HG02870 (cell line): Measurements from ENCODE around the gene SNRPD3.
"Not testable (repeated sequence)": the region's sequence is repeated elsewhere in the genome, so short reads cannot be mapped to it uniquely, and the experiment has no call there.

Experiments
- ATAC-seq: cut with Tn5 transposase; IDR thresholded peaks from one replicate; pipeline ENCODE4 v1.9.1; 2021; ENCODE audit warnings: mild to moderate bottlenecking, moderate library complexity; ENCODE audit not compliant: unreplicated experiment

Gene SNRPD3

GRCh38 chr22:24530968-24531367 is 24.8 kb upstream of the SNRPD3 start:
- not testable (repeated sequence) for ATAC-seq

- no peak for ATAC-seq
Measured at GRCh38 chr22:24532075-24532474, 23.7 kb upstream of the SNRPD3 start.

DNA sequence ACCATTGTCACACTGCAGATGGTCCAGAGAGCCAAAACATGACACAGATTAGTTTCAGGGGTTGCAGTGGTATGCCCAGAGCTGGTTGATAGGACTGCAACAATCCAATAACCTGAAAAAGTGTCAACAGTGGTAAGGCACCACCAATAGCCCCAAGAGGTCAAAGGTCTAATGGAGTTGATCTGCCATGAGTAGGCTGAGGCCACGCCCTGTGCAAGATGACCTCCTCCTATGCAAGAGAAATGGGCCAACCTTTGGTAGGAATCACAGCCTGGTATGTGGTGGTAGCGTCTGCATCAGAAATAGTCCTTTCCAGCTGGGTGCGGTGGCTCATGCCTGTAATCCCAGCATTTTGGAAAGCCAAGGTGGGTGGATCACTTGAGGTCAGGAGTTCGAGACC is 20.5 kb upstream of the SNRPD3 start:
- ATAC-seq: no peak

GRCh38 chr22:24536089-24536488 is 19.7 kb upstream of the SNRPD3 start:
- no peak for ATAC-seq

DNA sequence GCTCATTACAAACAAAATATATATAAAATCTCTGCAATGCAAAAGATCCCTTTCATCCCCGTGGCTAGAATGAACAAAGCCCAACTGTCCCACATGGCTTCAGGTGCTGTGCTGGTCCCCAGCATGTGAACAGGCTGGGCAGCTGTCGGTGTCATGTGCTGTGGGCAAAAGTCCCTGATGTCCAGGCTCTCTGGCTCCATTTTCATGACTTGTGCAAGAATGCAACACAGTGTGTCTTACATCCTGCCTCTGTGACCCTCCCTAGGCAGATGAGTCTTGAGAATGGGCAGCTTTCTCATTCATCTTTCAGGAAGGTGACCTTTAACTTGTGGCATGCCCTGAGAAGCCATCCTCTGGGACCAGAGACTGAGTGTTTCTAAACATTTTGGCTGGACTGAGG is 15.3 kb upstream of the SNRPD3 start:
- no peak for ATAC-seq

DNA sequence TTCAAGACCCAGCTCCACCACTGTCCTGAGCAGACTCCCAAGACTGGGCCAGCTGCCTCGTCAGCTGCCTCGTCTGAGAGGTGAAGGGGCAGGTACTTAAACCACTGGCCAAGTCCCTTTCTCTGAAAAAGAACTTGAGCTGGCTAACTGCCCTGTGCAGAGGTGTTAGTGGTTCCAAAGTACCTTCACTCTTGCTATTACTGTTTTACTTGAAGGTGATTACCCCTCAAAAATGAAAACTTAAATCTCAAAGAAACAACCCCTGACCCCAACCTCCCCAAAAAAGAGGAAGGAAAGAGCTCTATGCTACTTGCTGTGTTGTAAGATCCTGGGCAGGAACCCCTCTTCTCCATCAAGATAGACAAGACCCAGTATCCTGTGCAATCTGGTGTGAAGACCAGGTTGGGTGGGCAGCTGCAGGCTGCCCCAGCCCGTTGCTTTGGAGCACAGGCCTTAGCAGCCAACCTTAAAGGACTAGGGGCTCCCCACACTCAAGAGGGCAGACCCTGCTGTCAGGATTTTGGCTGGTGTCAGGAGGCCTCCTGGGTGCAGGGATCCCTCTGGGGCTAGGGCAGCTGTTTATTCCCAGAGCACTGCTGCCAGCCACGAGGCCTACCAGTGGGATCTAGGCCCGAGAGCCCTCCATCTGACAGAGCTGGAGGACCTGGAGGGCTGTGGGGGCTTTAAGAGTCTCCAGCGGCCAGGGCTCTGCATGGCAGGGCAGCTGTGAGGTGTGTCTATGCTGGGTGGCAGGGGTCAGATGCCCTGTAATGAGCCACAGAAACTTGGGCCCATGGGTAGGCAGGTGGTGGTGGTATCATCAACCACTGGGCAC is 13.9 kb upstream of the SNRPD3 start:
- ATAC-seq: no peak

DNA sequence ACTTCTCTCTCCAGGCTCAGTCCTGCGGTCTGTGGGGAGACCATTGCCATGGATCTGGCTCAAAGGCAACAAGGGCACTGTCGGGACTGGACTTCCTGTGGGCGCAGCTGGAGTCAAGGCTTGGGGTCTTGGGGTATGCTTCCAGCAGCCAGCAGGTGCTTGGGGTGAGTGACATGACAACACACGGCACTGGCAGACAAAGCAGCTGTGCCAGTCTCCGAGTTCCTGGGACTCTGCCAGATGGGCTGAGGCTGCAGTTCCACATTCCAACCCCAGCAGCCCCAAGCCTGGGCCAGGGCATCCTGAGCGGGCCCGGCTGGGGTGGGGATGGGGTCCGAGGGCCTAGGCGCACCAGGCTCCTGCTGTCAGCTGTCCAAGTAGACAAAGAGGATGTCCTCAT is 13.2 kb upstream of the SNRPD3 start:
- ATAC-seq: no peak

DNA sequence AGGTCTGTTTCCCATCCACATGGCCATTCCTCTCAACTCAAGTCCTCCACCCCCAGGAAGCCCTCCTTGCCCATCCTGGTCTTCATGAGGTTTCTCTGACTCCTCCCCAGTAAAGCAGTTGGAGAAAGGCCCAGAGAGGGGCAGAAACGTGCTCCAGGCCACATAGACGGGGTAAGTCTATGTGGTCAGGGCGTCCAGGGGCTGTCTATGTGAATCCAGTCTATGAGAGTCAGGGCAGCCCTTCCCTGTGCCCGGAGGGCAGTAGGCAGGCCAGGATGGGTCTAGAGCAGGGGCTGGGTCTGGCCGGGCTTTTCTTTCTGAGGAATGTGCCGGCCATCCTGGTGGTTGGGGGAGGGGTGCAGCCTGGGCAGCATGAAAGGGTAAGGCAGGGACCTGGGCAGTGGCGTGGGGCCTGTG is 12.6 kb upstream of the SNRPD3 start:
- no peak for ATAC-seq

DNA sequence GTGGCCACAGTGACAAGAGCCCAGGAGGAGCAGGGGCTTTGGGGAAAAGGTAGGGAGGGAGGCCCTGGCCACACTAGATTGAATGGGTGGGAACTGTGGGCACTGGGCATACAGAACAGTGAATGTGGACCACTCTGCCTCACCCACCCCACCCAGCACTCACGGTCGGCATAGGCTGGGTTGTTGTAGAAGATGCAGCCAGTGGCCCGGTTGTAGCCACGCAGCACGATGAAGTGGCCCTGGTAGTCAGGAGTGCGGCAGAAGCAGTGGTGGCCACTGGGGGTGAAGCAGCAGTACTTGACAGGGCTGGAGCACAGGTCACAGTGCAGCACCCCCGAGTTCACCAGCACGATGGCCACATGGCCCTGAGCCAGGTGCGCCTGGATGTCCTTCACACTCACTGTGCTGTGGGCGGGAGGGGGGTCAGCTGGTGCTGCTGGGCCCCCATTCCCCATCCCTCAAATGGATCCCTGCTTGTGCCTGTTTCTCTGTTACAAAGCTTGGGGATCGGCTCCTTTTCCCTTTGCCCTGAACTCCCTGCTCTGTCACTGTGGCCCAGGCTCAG is 12.0 kb upstream of the SNRPD3 start:
- ATAC-seq: no peak

GRCh38 chr22:24548812-24549211 is 7.0 kb upstream of the SNRPD3 start:
- no peak for ATAC-seq

GRCh38 chr22:24550028-24550901 is 5.5 kb upstream of the SNRPD3 start:
- no peak for ATAC-seq

GRCh38 chr22:24550902-24551435 is 4.8 kb upstream of the SNRPD3 start:
- ATAC-seq: no peak

DNA sequence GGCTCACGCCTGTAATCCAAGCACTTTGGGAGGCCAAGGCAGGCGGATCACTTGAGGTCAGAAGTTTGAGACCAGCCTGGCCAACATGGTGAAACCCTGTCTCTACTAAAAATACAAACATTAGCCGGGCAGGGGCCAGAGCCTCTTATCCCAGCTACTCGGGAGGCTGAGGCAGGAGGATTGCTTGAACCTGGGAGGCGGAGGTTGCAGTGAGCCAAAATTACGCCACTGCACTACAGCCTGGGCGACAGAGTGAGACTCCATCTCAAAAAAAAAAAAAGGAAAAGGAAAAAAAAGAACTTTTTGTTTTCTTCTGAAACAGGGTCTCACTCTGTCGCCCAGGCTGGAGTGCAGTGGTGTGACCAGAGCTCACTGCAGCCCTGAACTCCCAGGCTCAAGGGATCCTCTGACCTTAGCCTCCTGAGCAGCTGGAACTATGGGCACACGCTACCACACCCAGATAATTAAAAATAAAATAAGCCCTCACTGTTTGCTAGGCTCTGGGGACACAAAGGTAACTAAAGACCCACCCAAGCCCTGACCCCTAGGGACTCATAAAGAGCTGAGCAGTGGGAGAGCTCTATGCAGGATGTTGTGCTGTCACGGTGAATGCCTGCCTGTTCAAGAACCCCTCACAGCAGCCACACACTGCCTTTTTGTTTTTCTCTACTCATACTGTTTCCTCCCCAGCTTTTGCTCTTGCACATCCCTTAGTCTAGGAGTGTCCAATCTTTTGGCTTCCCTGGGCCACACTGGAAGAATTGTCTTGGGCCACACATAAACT is 3.1 kb upstream of the SNRPD3 start:
- not testable (repeated sequence) for ATAC-seq

GRCh38 chr22:24553597-24554312 is 2.0 kb upstream of the SNRPD3 start:
- no peak for ATAC-seq

GRCh38 chr22:24554313-24555164 is 1.3 kb upstream of the SNRPD3 start, which contains the start of gene GUCD1:
Gene GUCD1, minus strand, starts transcription at chr22:24555138. Its CDS starts 147 bp downstream, at chr22:24554991.
- no peak for ATAC-seq

- no peak for ATAC-seq
Measured at GRCh38 chr22:24559471-24559870, 3.7 kb downstream of the SNRPD3 start.

GRCh38 chr22:24563246-24563645 is 7.4 kb downstream of the SNRPD3 start:
- no peak for ATAC-seq

DNA sequence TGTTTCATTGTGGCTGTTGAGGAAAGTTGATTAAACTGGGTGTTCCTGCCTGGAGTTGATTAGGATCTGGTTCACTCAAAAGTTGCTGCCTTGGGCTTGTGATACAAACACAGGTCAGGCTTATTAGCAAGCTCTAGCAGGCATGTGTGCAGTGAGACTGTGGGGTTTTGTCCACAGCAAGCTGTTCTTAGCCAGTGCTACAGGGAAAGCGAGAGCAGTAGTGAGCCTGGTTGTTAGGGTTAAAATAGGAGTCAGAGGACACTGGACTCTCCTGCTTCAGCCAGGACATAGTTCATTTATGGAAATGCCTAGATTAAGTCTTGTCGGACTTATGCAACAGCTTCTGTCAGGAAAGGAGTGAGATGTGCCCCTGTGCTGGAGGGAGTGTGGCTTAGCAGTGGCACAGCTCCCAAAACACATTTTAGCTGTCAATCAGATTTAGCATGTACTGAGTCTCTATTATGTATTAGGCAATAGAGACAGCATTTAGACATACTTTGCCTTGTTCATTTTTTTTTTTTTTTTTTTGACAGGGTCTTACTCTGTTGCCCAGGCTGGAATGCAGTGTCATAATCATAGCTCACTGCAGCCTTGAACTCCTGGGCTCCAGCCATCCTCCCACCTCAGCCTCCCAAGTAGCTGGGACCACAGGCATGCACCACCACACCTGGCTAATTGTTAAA is 8.7 kb downstream of the SNRPD3 start:
- no peak for ATAC-seq
